GM19324 (cell line): ENCODE measurements around the gene ADARB2.
"Not testable (repeated sequence)": the region's sequence is repeated elsewhere in the genome, so short reads cannot be mapped to it uniquely, and the experiment has no call there.

ENCODE experiments used
- ATAC-seq: cut with Tn5 transposase; IDR thresholded peaks from one replicate; pipeline ENCODE4 v1.9.1; 2021; ENCODE audit warnings: mild to moderate bottlenecking, moderate library complexity; ENCODE audit not compliant: unreplicated experiment, low FRiP score

The ADARB2 gene

GRCh38 chr10:1454428-1454827 lies 282.9 kb downstream of the ADARB2 start:
- ATAC-seq: peak; percentile 75

DNA sequence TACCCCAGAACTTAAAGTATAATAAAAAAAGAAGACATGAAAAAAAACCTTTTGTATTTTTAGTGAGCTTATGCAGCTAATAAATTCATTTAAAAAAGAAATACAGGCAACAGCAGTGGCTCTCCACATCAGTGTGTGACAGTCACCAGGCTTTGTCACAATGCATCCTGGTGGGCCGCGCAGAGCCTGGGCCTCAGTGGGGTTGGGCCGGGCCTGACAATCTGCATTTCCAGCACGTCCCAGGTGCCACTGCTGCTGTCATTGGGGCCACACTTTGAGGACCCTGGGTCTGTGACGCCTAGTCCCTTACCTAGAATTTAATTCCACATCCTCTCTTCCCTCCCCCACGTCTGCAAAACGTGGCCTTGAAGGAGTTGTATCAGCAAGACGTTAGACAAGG lies 284.5 kb downstream of the ADARB2 start:
- ATAC-seq: no peak

DNA sequence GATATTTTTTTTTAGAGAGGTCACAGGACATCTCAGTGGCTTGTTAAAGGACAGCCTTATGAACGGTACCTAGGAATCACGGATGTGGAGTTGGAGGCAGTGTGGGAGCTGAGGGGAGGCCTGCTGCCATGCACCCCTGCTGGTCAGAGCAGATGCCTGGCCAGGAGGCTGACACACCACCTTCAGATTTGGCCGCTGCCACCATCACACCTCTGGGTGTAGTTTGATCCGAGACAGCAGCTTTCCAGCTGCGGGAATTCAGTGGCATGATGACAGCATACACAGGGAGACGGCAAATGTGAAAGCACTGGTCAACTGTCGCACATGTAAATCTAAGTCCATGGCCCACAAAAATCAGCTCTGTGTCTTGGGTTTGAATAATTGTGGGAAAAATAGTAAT lies 285.4 kb downstream of the ADARB2 start:
- no peak for ATAC-seq

- ATAC-seq: no peak
Measured at GRCh38 chr10:1451362-1451888, 285.9 kb downstream of the ADARB2 start.

- ATAC-seq: no peak
Measured at GRCh38 chr10:1449572-1450205, 287.6 kb downstream of the ADARB2 start.

DNA sequence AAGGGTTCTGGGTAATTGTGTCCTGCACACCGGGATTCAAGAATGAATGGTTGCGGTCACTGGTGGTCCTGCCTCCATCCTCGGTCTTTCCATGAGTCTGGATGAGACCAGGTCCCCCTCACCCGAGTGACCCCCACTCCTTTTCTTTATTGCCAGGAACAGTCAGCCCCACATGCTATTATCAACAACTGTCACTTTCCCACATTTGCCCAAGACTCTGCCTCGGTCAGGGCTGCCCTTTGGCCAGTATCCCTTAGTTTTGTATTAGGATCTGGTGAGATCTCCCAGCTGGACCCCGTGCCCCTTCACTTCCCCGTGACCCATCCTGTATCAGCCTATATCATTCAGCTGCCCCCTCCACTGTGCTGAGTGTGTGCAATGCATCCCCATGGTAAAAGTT lies 288.3 kb downstream of the ADARB2 start:
- no peak for ATAC-seq

DNA sequence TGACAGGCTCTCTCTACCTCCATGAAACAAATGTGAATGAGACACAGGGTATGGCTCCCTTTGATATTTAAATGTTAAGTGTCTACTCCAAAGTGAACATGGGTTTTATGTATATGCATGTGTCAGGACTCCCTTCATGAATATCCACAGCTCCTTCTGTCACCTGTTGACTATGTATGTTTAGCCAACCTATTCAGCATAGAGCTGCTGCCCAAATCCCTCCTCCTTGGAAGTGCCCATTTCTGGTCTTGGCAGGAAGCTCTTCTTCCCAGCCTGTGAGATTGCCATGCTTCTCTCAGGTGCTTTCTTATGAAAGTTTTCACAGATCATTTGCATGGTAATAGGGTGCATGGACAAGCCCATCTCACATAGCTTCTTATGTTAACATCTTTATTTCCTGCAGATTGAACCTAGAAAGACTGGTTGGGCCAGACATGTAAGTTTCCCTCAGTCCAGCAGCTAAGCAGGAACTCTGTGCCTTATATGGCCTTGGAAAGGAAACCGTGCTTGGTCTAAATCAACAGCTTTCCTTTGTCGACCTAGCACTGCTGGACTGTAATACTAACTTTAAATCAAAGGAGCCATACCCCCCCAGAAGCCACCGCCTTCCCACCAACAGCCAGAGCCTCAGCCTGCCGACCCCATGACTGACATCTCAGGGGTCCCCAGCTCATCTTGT lies 288.9 kb downstream of the ADARB2 start:
- no peak for ATAC-seq

DNA sequence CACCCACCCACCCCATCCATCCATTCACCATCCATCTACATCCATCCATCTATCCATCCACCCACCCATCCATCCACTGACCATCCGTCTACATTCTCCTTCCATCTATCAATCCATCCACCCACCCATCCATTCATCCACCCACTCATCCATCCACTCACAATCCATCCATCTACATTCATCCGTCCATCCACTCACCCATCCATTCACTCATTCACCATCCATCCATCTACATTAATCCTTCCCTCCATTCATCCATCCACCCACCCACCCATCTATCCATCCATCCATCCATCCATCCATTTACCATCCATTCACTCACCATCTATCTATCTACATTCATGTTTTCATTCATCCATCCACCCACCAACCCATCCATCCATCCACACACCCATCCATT lies 292.5 kb downstream of the ADARB2 start:
- ATAC-seq: no peak

GRCh38 chr10:1440897-1441296 lies 296.4 kb downstream of the ADARB2 start:
- no peak for ATAC-seq

GRCh38 chr10:1434912-1435692 lies 302.2 kb downstream of the ADARB2 start:
- ATAC-seq: no peak

DNA sequence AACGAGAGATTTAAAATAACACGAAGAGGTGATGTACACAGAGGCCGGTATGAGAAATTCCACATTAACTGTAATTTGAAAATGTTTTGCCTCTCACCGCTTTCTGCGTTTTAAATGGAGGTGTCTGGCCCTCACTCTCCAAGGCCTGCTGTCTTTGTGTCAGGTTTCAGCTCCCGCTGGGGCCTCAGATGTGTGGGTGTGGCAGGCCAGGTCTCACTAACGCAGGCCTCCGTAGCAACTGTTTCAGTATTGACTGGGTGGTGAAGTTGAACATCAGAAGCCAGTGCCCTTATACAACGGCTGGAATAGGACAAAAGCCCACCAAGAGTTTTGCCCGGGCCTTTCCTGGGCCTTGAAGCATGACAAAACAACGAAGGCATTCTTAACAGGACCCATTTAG lies 303.1 kb downstream of the ADARB2 start:
- ATAC-seq: no peak

DNA sequence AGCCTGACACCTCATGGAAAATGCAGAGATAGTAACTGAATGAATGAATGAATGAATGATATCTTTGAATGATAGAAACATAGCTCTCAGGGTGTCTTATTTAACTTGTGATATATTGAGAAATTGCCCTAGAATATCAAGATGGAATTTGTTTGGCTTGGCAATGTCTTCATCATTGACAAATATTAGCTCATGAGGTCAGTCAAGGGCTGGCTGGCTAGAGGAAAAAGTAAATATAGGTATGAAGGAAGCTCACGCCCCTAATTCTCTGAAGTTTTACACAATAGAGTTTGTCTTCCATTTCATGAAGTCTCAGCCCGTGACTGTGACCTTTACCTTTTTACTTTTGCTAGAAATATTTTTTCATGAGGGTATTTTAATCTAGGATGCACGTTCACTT lies 305.2 kb downstream of the ADARB2 start:
- no peak for ATAC-seq

DNA sequence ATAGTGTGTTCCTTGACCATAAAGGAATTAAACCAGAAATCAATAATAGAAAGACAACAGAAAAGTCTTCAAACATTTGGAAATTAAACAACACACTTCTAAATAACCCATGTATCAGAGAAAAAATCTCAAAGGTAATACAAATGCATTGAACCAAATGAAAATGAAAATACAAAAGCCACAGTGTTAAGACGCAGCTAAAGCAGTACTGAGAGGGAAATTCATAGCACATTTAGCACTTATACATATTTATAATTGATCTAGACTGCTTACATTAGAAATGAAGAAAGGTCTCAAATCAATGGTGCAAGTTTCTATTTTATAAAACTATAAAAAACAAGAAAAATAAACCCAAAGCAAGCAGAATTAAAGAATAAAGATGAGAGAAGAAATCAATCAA lies 306.1 kb downstream of the ADARB2 start:
- ATAC-seq: no peak

DNA sequence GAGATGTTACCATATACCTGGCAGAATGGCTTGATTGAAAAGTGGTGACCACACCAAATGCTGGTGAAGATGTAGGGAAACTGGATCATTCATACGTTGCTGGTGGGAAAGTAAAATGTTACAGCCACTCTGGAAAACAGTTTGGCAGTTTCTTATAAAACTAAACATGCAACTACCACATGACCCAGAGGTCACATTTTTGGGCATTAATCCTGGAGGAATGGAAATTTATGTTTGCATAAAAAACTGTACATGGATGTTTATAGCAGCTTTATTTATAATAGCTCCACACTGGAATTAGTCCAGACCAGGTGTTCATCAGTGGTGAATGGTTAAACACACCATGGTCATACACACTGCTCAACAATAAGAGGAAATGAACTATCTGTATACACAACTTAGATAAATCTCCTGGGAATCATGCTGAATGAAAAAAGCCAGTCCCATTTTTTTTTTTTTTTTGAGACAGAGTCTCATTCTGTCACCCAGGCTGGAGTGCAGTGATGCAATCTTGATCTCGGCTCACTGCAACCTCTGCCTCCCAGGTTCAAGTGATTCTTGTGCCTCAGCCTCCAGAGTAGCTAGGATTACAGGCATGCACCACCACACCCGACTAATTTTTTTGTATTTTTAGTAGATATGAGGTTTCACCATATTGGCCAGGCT lies 309.7 kb downstream of the ADARB2 start:
- ATAC-seq: not testable (repeated sequence)

GRCh38 chr10:1426786-1427185 lies 310.5 kb downstream of the ADARB2 start:
- ATAC-seq: no peak

DNA sequence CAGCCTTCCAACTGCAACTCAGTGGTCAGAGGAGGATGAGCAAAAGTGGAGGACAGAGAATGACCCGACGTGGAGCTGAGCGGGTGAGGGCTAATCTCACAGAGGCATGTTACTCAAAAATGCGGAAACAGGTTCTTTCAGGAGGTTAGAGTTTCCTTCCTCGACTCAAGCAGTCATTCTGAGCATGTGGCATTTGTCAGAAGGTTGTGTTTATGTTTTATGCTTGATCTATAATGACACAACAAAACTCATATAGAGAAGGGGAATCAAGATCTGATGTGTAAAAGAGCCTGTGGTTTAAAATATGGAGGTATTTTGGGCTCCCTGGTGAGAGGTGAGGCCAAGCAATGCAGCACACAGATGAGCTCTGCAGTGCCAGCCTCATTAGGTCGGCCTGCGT lies 311.4 kb downstream of the ADARB2 start:
- ATAC-seq: no peak

- ATAC-seq: no peak
Measured at GRCh38 chr10:1424648-1425047, 312.7 kb downstream of the ADARB2 start.

DNA sequence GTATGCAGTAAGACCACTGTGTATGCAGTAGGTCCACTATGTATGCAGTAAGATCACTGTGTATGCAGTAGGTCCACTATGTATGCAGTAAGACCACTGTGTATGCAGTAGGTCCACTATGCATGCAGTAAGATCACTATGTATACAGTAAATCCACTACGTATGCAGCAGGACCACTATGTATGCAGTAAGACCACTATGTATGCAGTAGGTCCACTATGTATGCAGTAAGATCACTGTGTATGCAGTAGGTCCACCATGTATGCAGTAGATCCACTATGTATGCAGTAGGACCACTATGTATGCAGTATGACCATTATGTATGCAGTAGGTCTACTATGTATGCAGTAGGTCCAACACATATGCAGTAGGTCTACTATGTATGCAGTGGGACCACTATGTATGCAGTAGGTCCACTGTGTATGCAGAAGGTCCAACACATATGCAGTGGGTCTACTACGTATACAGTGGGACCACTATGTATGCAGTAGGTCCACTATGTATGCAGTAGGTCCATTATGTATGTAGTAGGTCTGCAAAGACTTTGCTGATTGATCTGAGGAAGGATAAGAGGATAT lies 313.6 kb downstream of the ADARB2 start:
- no peak for ATAC-seq

- no peak for ATAC-seq
Measured at GRCh38 chr10:1422275-1422674, 315.1 kb downstream of the ADARB2 start.

DNA sequence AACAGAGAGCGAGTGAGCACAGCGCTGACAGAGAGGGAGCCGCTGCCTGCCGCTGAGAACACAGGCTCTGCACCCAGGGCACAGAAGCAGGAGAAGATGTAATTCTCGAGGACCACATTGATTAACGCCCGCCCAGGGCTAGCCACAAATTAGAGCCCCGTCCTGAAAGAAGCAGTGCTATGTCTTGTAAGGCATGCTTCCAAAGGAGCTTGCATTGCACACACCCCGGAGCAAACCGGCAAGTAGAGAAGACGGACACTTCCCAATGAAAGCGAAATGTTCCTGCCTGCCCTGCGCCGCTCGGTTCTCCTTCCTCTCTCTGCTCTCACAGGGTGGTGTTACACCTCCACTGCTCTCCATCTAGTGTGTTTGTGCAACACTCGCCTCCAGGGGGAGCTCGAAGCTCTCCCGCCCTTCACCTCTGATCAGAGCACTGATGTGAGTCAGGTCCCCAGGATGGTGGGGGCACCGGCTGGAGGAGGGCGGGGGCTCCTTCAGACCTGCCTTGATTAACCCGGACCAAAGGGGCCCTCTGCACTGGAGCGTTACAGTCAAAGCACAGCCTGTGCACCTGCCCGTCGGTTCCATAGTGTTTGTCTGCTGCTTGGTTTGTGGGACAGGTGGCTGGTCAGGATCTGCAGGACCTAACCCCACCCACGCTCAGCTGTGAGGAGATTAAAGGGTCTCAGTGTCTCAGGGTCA lies 316.5 kb downstream of the ADARB2 start:
- ATAC-seq: peak; percentile 80
